ENCODE results near the gene PTDSS2. TPM values are rescaled to one million over a fixed set of nuclear protein-coding genes. Genes with fewer than 3 reads are reported as not detected.

PTDSS2 gene
- total and polyA plus RNA-seq, 2 of the 13 experiments (the other 11 are each of a cell fraction or from before 2014, with no cell fraction given) = 21.7 to 26.4 TPM

- Histone ChIP-seq H2AFZ (ENCODE audit: low read length) (no peak overlapping the region), H3K79me2 (ENCODE audit: insufficient read depth, low read length) (peaks cover 20% of the 10 kb centered on the region), H3K27me3 (ENCODE audit: control insufficient read depth in 1 of 2, insufficient read depth in 2 of 2, low read length in 2 of 2) (no peaks in the 10 kb centered on the region; a peak in 1 of 5 replicates), H3K9me3 (ENCODE audit: low read length) (no peaks in the 10 kb centered on the region), H3K4me2 (ENCODE audit: low read depth, low read length) (no peak overlapping the region), H3K27ac (ENCODE audit: extremely low read length, insufficient read depth, low read length) (no peak overlapping the region), H3K4me1 (ENCODE audit: insufficient read depth, low read length) (no peaks in the 10 kb centered on the region), H4K20me1 (ENCODE audit: insufficient read depth, low read length) (no peaks in the 10 kb centered on the region), H3K36me3 (replicated peaks in 1 of 2; ENCODE audit: control insufficient read depth in 1 of 2, insufficient read depth in 2 of 2, low read length in 2 of 2) (peaks cover 15 to 50% of the 10 kb centered on the region in 2 experiments), H3K9ac (ENCODE audit: insufficient read depth, low read depth, low read length) (no peak overlapping the region), H3K4me3 (replicated peaks in 1 of 3; ENCODE audit: insufficient read depth in 1 of 3, low read depth in 2 of 3, low read length in 3 of 3) (no peak overlapping the region)
- ChIA-PET CTCF (ENCODE audit: low intra/inter-chr PET ratio, low total read pairs) (no interaction called here), POLR2A (interaction anchor here (1.0 to 1.1 kb wide), 2 partner anchors 9 to 11 kb away, joined by 3 read pairs; partner anchors contain the start of gene PTDSS2)
- no peak for ATAC-seq
- 97% methylated on average over 37 of the region's 41 CpGs for WGBS (ENCODE audit: low lambda C conversion rate)
- BruUV-seq (replicated peaks) = no TSS peak
- in situ Hi-C loops (cut with HindIII; ENCODE audit: extremely low pct_ligation_motif_present, low pct_unique_long_range_greater_than_20kb) = no loop called here
- no peak for DNase-seq (ENCODE audit: low spot score)
- intact Hi-C loops (cut with micrococcal nuclease; ENCODE audit: unreplicated experiment) = no loop called here
- no peak for TF ChIP-seq ZNF574 (CRISPR knock-in tag; IDR thresholded peaks at IDR 0.05)
- TF ChIP-seq ZNF335 (CRISPR knock-in tag; IDR thresholded peaks at IDR 0.05) = no peak
- TF ChIP-seq NCOR1 (IDR thresholded peaks at IDR 0.05; ENCODE audit: borderline replicate concordance, low read length) = no peak
- TF ChIP-seq RCOR2 (CRISPR knock-in tag; IDR thresholded peaks at IDR 0.05) = no peak
- FAIRE-seq = no peak
Measured at GRCh38 chr11:460331-461199, 10.5 kb downstream of the PTDSS2 start.
